DOHH2 (cell line): ENCODE measurements around the gene ZSWIM1.

Experiments used
- H3F3A ChIP-seq: fragments of 200-600 bp; sonication (generic), shearing (Covaris generic); 2 replicates; pipeline ENCODE4 v1.6.0; 2016; ENCODE audit warnings: antibody characterized with exemption, mild to moderate bottlenecking; ENCODE audit not compliant: control insufficient read depth, insufficient read depth
- H3K27ac ChIP-seq: fragments of 200-600 bp; sonication (generic); 2 replicates; pipeline ENCODE4 v1.5.1; 2014; ENCODE audit warnings: low read depth, mild to moderate bottlenecking, low read length, moderate library complexity
- H3K27me3 ChIP-seq: fragments of 200-600 bp; sonication (generic); 2 replicates; pipeline ENCODE4 v1.6.1; 2014; ENCODE audit warnings: mild to moderate bottlenecking, low read length, mixed read lengths; ENCODE audit not compliant: control insufficient read depth
- H3K36me3 ChIP-seq: fragments of 200-600 bp; sonication (generic); 2 replicates; pipeline ENCODE4 v1.6.1; 2014; ENCODE audit warnings: mild to moderate bottlenecking, low read length, moderate library complexity, mixed read lengths; ENCODE audit not compliant: control insufficient read depth
- H3K4me1 ChIP-seq: fragments of 200-600 bp; sonication (generic); 2 replicates; pipeline ENCODE4 v1.6.1; 2014; ENCODE audit warnings: mild to moderate bottlenecking, low read length, mixed read lengths; ENCODE audit not compliant: control insufficient read depth
- H3K4me2 ChIP-seq: fragments of 200-600 bp; sonication (generic); 2 replicates; pipeline ENCODE4 v1.6.0; 2014; ENCODE audit warnings: mild to moderate bottlenecking, low read length, moderate library complexity
- H3K4me3 ChIP-seq: fragments of 200-600 bp; sonication (generic); 2 replicates; pipeline ENCODE4 v1.5.1; 2014; ENCODE audit warnings: mild to moderate bottlenecking, low read length, mixed read lengths
- H3K79me2 ChIP-seq: fragments of 200-600 bp; sonication (generic); 2 replicates; pipeline ENCODE4 v1.6.1; 2014; ENCODE audit warnings: mild to moderate bottlenecking, low read length, mixed read lengths; ENCODE audit not compliant: control insufficient read depth
- H3K9me2 ChIP-seq: fragments of 200-600 bp; sonication (generic); replicated peaks from 2 replicates; pipeline ENCODE4 v1.6.1; 2014; ENCODE audit warnings: mild to moderate bottlenecking, low read length, mixed read lengths; ENCODE audit not compliant: control insufficient read depth
- H3K9me3 ChIP-seq: fragments of 200-600 bp; sonication (generic); 2 replicates; pipeline ENCODE4 v1.6.1; 2014; ENCODE audit warnings: antibody characterized with exemption, low read length, mixed read lengths; ENCODE audit not compliant: control insufficient read depth, insufficient read depth
- H4K20me1 ChIP-seq: fragments of 200-600 bp; sonication (generic); 2 replicates; pipeline ENCODE4 v1.6.0; 2014; ENCODE audit warnings: low read depth, mild to moderate bottlenecking, antibody characterized with exemption, low read length, moderate library complexity; ENCODE audit not compliant: control insufficient read depth, insufficient read depth
- CTCF ChIP-seq: fragments of 200-600 bp; sonication (generic); IDR thresholded peaks from one replicate; pipeline ENCODE4 v1.5.1; 2014; ENCODE audit warnings: antibody characterized with exemption, mild to moderate bottlenecking, low read depth, low read length; ENCODE audit not compliant: poor library complexity, severe bottlenecking
- EZH2phosphoT487 ChIP-seq: fragments of 200-600 bp; sonication (generic); IDR thresholded peaks from 2 replicates; pipeline ENCODE4 v1.6.1; 2017; ENCODE audit warnings: borderline replicate concordance, mild to moderate bottlenecking, antibody characterized with exemption, low read length, moderate library complexity, mixed read lengths

ZSWIM1 gene

GRCh38 chr20:45887346-45887715 is 6.3 kb downstream of the ZSWIM1 start, which contains the start of gene SPATA25:
Gene SPATA25 (minus strand): TSS chr20:45887622. CDS start chr20:45887590, 32 bp downstream.
- Histone ChIP-seq H3K4me1 (peaks cover 19% of the 10 kb centered on the region), H3K79me2 (peaks cover 14% of the 10 kb centered on the region), H3K4me2 (no peak within 1 kb of the TSS), H3K4me3 (no peak within 1 kb of the TSS), H3K27me3 (no peaks in the 10 kb centered on the region), H3F3A (no peaks in the 10 kb centered on the region), H3K9me2 (no peaks in the 10 kb centered on the region), H4K20me1 (no peaks in the 10 kb centered on the region), H3K36me3 (peaks cover 28% of the 10 kb centered on the region), H3K27ac (no peak within 1 kb of the TSS), H3K9me3 (no peaks in the 10 kb centered on the region)
- TF ChIP-seq EZH2phosphoT487 = no peak
- TF ChIP-seq CTCF = no peak

GRCh38 chr20:45888681-45889080 is 7.7 kb downstream of the ZSWIM1 start:
- Histone ChIP-seq H3K27ac (no peak overlapping the region), H3K36me3 (peaks cover 14% of the 10 kb centered on the region), H3K4me1 (peaks cover 23% of the 10 kb centered on the region), H3F3A (no peaks in the 10 kb centered on the region), H3K4me3 (no peak overlapping the region), H3K9me3 (no peaks in the 10 kb centered on the region), H3K9me2 (no peaks in the 10 kb centered on the region), H4K20me1 (no peaks in the 10 kb centered on the region), H3K27me3 (no peaks in the 10 kb centered on the region), H3K4me2 (no peak overlapping the region), H3K79me2 (peaks cover under 1% of the 10 kb centered on the region)
- TF ChIP-seq CTCF (no peak), EZH2phosphoT487 (no peak)

GRCh38 chr20:45890077-45890984 is 9.3 kb downstream of the ZSWIM1 start:
- Histone ChIP-seq H3K9me2 (no peaks in the 10 kb centered on the region), H3K4me1 (peaks cover 23% of the 10 kb centered on the region), H3F3A (no peaks in the 10 kb centered on the region), H3K27me3 (no peaks in the 10 kb centered on the region), H3K79me2 (no peaks in the 10 kb centered on the region), H3K36me3 (peaks cover 5% of the 10 kb centered on the region), H3K9me3 (no peaks in the 10 kb centered on the region), H3K4me3 (peak overlapping the region; percentile 83), H3K4me2 (peak overlapping the region; percentile 82), H4K20me1 (no peaks in the 10 kb centered on the region), H3K27ac (no peak overlapping the region)
- TF ChIP-seq CTCF (peak; percentile 48), EZH2phosphoT487 (no peak)
